ENCODE measurements around the gene DNAAF3. TPM values are rescaled to one million over a fixed set of nuclear protein-coding genes. Genes with fewer than 3 reads are reported as not detected.
"Not testable (repeated sequence)": the region's sequence is repeated elsewhere in the genome, so short reads cannot be mapped to it uniquely, and the experiment has no call there.

Gene DNAAF3
- total RNA-seq, 3 donors from 2014 or later = 0.25 to 0.45 TPM; not detected in 1

DNA sequence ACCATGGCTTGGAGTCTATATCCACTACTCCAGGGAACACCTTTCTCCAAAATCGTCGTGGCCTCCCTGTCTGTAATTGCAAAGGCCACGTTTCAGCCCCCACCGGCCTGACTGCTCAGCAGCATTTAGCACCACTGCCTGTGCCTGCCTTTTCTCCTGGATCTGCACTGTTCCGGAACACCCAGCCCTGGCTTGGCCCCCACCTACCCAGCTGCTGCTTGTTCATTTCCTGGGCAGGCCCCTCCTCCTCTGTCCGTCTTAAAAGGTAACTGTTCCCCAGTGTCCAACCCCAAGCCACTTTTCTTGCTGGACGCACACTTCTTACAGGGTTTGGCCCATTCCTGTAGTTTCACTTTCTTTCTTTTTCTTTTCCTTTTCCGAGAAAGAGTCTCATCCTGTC is 22.2 kb upstream of the DNAAF3 start:
- DNase-seq (no peak), ATAC-seq (no peak)
- peaks cover 23% of the 10 kb centered on the region for H3K27me3 Mint-ChIP-seq (ENCODE audit: low read depth)
- H3K36me3 Mint-ChIP-seq (ENCODE audit: insufficient read depth) = no peaks in the 10 kb centered on the region
- no peak overlapping the region for H3K4me3 Mint-ChIP-seq
- peaks cover 4% of the 10 kb centered on the region for H3K4me1 Mint-ChIP-seq (ENCODE audit: low read depth)
- no peaks in the 10 kb centered on the region for H3K9me3 Mint-ChIP-seq

DNA sequence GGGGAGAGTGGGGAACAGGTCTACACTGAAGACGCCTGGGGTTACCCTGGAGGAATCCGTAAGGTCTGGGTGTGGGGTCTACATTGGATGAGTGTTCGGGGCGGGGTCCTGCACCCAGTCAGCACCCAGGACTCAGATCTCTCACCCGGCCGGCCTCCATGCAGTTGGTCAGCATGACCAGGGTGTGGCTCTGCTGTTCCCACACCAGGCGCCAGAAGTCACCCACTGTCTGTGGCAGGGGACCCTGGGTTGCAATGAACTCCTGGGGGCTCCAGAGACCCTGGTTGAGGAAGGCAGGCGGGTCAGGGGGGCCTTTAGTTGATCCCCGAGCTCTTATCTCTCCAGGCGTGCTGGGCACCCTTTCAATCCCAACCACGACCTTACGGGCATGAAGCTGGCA is 19.7 kb upstream of the DNAAF3 start:
- H3K4me3 Mint-ChIP-seq = no peak overlapping the region
- DNase-seq (no peak), ATAC-seq (no peak)
- peaks cover 32% of the 10 kb centered on the region for H3K27me3 Mint-ChIP-seq (ENCODE audit: low read depth)
- no peaks in the 10 kb centered on the region for H3K9me3 Mint-ChIP-seq
- H3K36me3 Mint-ChIP-seq (ENCODE audit: insufficient read depth) = no peaks in the 10 kb centered on the region
- H3K4me1 Mint-ChIP-seq (ENCODE audit: low read depth) = peaks cover 4% of the 10 kb centered on the region

DNA sequence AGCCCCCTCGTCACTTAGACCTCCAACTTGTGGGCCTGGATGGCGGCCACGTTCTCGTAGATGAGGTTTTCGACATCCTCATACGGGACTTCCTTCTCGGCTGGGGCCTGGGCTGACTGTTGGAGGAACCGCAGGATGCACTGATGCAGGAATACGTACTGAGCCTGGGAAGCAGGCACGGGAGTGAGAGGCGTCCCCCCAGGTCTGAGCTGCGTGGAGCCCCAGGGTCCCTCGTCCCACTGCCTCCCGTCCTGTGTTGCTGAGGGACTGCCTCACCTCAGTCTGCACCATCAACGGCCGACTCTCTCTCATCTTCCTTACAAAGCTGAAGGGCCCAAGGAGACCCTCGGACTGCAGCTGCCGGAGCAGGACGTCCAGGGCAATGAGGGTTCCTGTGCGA is 15.3 kb upstream of the DNAAF3 start:
- no peaks in the 10 kb centered on the region for H3K36me3 Mint-ChIP-seq (ENCODE audit: insufficient read depth)
- H3K9me3 Mint-ChIP-seq = no peaks in the 10 kb centered on the region
- no peak overlapping the region for H3K4me3 Mint-ChIP-seq
- ATAC-seq (no peak), DNase-seq (no peak)
- peaks cover 20% of the 10 kb centered on the region for H3K4me1 Mint-ChIP-seq (ENCODE audit: low read depth)
- peaks cover 65% of the 10 kb centered on the region for H3K27me3 Mint-ChIP-seq (ENCODE audit: low read depth)

DNA sequence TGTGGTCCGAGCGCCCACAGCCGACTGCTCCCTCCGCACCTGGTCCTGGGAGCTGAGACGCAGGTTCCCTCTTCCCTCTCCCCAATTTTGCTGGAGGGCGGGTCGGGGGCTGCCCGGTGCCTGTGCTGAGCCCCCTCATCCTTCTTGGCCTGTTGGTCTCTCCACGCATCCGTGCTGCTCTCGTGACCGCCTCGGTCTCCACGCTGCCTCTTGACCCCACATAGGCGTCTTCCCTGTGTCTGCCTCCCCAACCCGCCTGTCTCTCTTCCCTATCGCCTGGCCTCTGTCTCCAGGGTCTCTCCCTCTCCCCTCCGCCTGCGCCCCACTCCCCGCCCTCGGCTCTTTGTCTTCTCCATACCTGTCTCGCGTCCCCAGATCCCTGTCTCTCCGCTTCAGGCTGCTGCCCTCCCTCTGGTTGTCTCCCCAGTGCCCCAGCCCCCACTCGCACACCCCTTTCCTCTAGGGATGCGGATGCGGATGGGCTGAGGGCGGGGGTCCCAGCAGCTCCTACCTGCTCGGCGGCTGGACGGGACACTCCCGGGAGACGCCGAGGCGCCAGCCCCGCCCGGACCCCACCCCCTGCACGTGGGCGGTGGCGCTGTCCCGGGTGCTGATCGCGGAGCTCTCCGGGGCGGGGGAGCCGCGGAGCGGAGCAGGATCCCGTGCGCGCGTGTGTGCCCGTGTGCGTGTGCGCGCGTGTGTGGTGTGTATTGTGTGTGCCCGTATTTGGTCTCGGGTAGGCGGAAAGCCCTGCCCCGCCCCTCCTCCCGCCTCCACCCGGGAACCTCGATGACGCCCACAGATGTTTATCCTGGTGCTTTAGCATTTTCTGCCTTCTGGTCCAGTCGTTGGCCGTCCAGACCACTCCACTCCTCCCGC is 13.4 kb upstream of the DNAAF3 start, which contains the start of gene SYT5:
Gene SYT5, minus strand, starts transcription at position 684 of the 879 bp plus-strand sequence. CDS start 1,248 bp downstream, outside the sequence.
- Mint-ChIP-seq H3K4me3 (peak within 1 kb of the TSS; percentile 73), H3K9me3 (no peaks in the 10 kb centered on the region), H3K36me3 (ENCODE audit: insufficient read depth) (no peaks in the 10 kb centered on the region), H3K4me1 (ENCODE audit: low read depth) (peaks cover 20% of the 10 kb centered on the region), H3K27me3 (ENCODE audit: low read depth) (peaks cover 70% of the 10 kb centered on the region)
- DNase-seq (peak; percentile 54), ATAC-seq (peak; percentile 58 to 66)

DNA sequence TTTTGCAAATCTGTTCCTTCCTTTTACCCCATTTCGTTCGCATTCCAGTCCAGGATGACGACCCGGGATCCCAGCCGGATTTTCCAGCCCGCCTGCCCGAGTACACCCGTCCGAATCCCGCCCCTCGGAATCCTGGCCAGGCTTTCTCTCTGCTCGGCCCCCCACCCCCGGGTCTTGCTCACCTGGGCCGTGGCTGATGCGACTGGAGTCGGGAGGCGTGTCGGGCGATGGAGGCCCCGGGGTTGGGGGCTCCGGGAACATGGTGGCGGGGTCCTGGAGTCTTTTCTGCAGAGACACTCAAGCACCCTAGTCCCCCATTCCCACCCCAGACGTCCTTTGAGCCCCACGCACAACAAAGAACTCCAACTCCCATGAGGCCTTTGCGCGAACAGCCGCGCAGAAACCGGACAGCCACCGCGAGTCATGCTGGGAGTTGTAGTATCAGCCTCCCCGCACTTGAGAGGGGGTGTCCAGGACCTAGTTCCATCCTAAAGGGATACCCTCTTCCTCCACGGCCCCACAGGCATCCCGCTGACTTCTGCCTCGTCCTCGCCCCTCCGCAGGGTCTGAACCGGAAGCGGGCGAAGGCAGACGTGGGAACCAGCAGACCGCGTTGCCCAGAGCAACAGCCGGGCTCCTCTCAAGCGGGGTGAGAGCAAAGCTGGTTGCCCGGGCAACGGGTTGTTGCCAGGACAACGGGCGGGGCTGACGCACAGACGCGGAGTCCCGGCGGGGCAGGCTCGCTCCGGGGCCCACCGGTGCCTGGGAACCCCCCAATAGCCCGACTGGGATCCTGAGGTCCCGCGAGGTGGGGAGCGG is 12.6 kb upstream of the DNAAF3 start:
- no peaks in the 10 kb centered on the region for H3K9me3 Mint-ChIP-seq
- ATAC-seq = peak; percentile 87
- H3K27me3 Mint-ChIP-seq (ENCODE audit: low read depth) = peaks cover 74% of the 10 kb centered on the region
- peaks cover 27% of the 10 kb centered on the region for H3K4me1 Mint-ChIP-seq (ENCODE audit: low read depth)
- no peaks in the 10 kb centered on the region for H3K36me3 Mint-ChIP-seq (ENCODE audit: insufficient read depth)
- DNase-seq = peak; percentile 85
- peak overlapping the region; percentile 73 for H3K4me3 Mint-ChIP-seq

DNA sequence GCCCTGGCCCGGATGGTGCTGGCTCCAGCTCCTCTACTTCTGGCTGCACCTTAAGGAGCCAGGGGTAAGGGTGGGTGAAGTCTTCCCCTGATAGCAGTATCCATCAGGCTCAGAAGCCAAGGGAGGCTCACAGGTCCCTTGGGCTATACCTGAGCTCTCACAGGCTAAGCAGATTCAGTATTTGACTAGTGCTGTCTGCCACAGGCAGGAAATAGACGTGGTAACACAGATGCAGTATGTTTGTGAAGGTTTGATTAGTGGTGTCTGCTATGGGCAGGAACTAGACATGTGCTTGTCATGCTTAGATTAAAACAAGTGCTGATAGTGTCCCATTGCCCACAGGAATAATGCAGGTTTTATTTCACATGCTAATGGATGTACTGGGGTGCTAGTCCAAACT is 9.7 kb upstream of the DNAAF3 start:
- H3K4me1 Mint-ChIP-seq (ENCODE audit: low read depth) = peaks cover 36% of the 10 kb centered on the region
- ATAC-seq = no peak
- peaks cover 79% of the 10 kb centered on the region for H3K27me3 Mint-ChIP-seq (ENCODE audit: low read depth)
- DNase-seq = no peak
- H3K36me3 Mint-ChIP-seq (ENCODE audit: insufficient read depth) = no peaks in the 10 kb centered on the region
- no peak overlapping the region for H3K4me3 Mint-ChIP-seq
- no peaks in the 10 kb centered on the region for H3K9me3 Mint-ChIP-seq

DNA sequence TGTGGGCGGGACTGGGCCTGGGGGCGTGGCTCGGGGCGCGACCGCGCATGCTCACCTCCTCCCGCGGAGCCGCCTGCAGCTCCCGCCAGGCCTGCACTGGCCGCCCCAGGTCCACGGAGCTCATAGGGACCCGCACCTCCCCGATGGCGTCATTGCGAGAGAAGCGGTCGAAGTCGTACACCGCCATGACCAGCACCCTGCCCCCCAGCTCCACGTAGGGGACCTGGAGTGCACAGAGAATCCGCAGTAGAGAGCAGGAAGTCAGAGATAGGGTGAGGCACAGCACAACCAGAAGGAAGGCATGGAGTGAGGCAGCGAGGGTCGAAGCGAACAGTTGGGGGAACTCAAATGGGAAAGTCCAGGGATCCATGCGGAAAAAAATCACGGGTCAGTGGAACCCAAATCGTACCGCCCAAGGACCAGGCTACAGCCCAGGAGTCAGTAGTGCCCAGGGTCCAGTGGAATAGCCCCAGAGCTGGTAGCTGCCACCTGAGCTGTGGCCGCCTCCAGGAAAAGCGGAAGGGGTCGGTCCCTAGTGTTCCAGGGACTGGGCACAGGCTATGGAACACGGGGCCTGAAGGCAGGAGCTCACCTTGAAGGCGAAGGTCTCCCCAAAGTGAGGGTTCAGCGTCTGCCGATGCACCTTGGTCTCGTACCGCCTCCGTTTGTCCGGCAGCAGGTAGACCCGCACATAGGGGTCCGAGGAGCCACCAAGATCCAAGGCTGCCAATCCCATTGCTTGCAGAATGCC is 8.9 kb upstream of the DNAAF3 start:
- DNase-seq (no peak), ATAC-seq (no peak)
- Mint-ChIP-seq H3K36me3 (ENCODE audit: insufficient read depth) (no peaks in the 10 kb centered on the region), H3K27me3 (ENCODE audit: low read depth) (peaks cover 78% of the 10 kb centered on the region), H3K9me3 (no peaks in the 10 kb centered on the region), H3K4me1 (ENCODE audit: low read depth) (peaks cover 31% of the 10 kb centered on the region), H3K4me3 (no peak overlapping the region)

DNA sequence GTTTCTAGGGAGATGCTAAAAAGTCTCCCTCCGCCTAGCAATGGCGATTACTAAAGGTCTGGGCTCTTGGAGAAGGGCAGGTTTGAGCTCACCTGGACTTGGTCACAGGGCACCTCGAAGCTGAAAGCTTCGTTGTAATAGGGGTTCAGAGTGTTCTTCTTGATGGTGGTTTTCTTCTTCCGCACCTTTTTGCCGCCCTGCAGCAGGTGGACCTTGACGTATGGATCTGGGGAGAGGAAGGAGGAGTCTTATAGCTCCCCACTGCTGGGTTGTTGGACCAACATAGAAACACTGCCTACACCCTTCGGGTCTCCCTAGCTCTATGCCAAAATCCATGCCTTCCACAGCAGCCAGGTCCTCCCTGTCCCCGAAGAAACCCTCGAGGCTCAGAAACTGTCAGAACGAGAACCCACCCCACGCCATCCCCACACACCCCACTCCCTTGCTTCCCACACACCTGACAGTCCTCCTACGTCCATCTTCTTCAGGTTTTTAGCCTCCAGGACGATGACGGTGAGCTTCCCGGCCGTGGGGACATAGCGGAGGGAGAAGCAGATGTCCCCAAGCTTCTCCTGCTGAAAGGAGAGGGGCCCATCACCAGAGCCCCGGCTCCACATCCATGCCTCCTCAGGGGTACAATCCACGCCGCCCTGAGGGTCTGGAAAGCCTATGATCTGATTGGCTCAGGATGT is 8.2 kb upstream of the DNAAF3 start:
- no peaks in the 10 kb centered on the region for H3K9me3 Mint-ChIP-seq
- H3K27me3 Mint-ChIP-seq (ENCODE audit: low read depth) = peaks cover 78% of the 10 kb centered on the region
- no peak overlapping the region for H3K4me3 Mint-ChIP-seq
- DNase-seq (no peak), ATAC-seq (no peak)
- H3K4me1 Mint-ChIP-seq (ENCODE audit: low read depth) = peaks cover 26% of the 10 kb centered on the region
- H3K36me3 Mint-ChIP-seq (ENCODE audit: insufficient read depth) = no peaks in the 10 kb centered on the region

DNA sequence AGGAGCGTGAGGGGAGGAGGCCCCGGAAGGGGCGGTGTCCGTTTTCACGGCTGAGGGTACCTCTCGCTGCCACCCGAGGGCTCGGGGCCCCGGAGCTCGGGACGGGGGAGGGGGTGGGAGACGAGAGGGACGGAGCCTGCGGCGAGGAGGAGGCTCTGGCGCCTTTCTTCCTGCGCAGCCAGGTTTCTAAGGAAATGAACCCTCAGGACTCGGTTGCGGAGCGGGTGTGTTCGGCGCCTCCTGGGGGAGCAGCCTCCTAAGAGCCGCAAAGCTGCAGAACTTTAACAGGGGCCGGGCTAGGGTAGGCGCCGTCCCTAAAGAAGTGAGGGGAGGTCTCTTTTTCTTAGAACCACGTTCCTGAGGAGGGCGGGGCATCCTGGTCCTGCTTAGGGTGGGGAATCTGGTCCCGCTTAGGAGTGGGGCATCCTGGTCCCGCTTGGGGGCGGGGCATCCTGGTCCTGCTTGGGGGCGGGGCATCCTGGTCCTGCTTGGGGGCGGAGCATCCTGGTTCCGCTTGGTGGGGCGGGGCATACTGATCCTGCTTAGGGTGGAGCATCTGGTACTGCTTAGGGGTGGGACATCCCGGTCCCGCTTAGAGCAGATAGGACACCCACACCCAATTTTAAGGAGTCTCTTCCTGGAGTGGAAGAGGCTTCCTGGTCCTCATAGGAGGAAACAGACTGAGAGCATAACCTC is 7.4 kb upstream of the DNAAF3 start:
- Mint-ChIP-seq H3K4me1 (ENCODE audit: low read depth) (peaks cover 21% of the 10 kb centered on the region), H3K27me3 (ENCODE audit: low read depth) (peaks cover 81% of the 10 kb centered on the region), H3K4me3 (peak overlapping the region; percentile 24), H3K9me3 (no peaks in the 10 kb centered on the region), H3K36me3 (ENCODE audit: insufficient read depth) (no peaks in the 10 kb centered on the region)
- peak; percentile 55 to 60 for ATAC-seq
- no peak for DNase-seq

DNA sequence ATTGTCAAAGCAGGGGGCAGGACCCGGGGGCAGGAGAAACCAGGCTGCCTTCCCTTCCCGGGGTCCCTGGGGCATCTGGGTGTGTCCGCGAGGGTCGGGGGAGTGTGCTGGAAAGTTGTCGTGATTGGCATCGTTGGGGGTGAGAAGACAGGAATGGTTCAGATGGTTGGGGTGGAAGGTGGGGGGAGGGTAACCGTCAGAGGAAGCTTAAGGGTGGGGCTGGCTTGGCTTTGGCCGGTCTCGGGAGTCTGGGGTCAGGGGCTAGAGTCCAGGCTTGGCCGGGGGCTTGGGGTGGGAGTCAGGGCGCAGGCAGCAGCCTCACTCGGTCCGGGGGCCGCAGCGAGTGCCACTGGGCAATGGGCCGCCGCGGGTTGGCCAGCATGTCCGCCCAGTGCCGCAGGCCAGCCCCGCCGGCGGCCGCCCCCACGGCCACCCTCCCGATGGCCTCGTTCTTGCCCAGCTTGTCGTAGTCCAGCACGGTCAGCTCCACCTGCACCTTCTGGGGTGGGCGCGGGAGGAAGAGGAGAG is 6.8 kb upstream of the DNAAF3 start:
- Mint-ChIP-seq H3K9me3 (no peaks in the 10 kb centered on the region), H3K4me1 (ENCODE audit: low read depth) (peaks cover 16% of the 10 kb centered on the region), H3K36me3 (ENCODE audit: insufficient read depth) (no peaks in the 10 kb centered on the region), H3K27me3 (ENCODE audit: low read depth) (peaks cover 76% of the 10 kb centered on the region), H3K4me3 (peak overlapping the region; percentile 13)
- DNase-seq = no peak
- peak in 1 of 2 donors; percentile 8 for ATAC-seq

DNA sequence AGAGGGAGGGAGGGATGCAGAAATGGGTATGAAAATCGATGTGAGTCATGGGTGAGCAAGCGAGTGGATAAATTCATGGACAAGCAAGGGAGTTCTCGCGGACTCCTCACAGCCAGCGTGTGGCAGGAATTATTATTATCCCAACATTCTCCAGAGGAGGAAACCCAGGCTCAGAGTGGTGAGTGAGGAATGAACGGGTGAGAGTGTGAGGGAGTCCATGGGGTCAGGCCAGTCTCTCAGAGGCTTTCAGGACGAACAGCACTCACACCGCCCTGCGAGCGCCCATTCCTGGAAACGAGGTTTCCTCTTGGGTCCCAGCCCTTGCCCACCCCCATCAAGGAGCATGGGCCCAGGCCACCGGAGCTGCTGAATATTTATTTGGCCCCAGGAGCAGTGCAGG is 6.3 kb upstream of the DNAAF3 start:
- Mint-ChIP-seq H3K36me3 (ENCODE audit: insufficient read depth) (no peaks in the 10 kb centered on the region), H3K4me3 (peak overlapping the region; percentile 9), H3K9me3 (no peaks in the 10 kb centered on the region), H3K27me3 (ENCODE audit: low read depth) (peaks cover 74% of the 10 kb centered on the region), H3K4me1 (ENCODE audit: low read depth) (peaks cover 16% of the 10 kb centered on the region)
- ATAC-seq (no peak), DNase-seq (no peak)

DNA sequence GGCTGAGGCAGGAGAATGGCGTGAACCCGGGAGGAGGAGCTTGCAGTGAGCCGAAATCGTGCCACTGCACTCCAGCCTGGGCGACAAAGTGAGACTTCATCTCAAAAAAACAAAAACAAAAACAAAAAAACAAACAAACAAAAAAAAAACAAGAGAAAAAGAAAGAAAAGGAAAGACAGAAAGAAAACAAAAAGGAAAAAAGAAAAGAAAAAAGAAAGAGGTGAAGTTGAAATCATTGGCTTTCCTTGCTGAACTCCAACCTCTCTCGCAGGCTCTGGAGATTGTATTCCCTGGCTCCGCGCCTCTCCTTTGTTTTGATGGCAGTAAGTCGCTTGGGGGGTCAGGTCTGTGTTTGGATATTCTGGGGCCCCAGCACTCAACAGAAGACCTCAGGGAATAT is 5.9 kb upstream of the DNAAF3 start:
- peaks cover 16% of the 10 kb centered on the region for H3K4me1 Mint-ChIP-seq (ENCODE audit: low read depth)
- not testable (repeated sequence) for H3K4me3 Mint-ChIP-seq; H3K9me3 Mint-ChIP-seq; ATAC-seq; DNase-seq; H3K36me3 Mint-ChIP-seq (ENCODE audit: insufficient read depth)
- peaks cover 77% of the 10 kb centered on the region for H3K27me3 Mint-ChIP-seq (ENCODE audit: low read depth)

DNA sequence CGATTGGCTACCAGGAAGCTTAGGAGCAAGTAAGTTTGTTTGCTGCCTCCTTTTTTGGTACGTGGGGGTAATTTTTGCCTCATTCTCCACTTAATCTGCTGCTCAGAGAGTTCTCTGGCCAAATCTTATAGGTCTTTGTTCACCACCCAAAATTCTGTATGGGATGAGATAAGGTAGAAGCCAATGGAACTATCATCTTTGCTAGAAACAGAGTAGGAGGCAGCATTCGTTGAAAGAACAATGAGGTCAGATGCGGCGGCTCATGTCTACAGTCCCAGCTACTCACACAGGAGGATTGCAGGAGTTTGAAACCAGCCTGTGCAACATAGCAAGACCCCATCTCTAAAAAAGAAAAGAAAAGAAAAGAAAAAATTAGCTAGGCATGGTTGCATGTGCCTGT is 5.0 kb upstream of the DNAAF3 start:
- peaks cover 23% of the 10 kb centered on the region for H3K4me1 Mint-ChIP-seq (ENCODE audit: low read depth)
- H3K4me3 Mint-ChIP-seq = no peak overlapping the region

More for the DNA sequence above, 5.0 kb upstream of the DNAAF3 start:
- Mint-ChIP-seq H3K36me3 (ENCODE audit: insufficient read depth) (no peaks in the 10 kb centered on the region), H3K9me3 (no peaks in the 10 kb centered on the region), H3K27me3 (ENCODE audit: low read depth) (peaks cover 77% of the 10 kb centered on the region)
- DNase-seq = no peak
- no peak for ATAC-seq

All from activated T-cell treated with anti-CD3 and anti-CD28 coated beads, Interleukin-2, amount 50 U/mL, for 4 hours (primary cell).